COLO668 (cell line): ENCODE results near the gene CDH2.

Experiments
- DNase-seq: peaks from one replicate; lab custom pipeline; 2025; ENCODE audit not compliant: unreplicated experiment; lab: John Stamatoyannopoulos, UW

Gene CDH2

GRCh38 chr18:28003451-28003850 lies 173.5 kb downstream of the CDH2 start:
- DNase-seq = no peak

GRCh38 chr18:28002841-28003240 lies 174.1 kb downstream of the CDH2 start:
- DNase-seq = peak; percentile 13

GRCh38 chr18:27996801-27997272 lies 180.1 kb downstream of the CDH2 start:
- no peak for DNase-seq

GRCh38 chr18:27995770-27996502 lies 181.0 kb downstream of the CDH2 start:
- DNase-seq = no peak

GRCh38 chr18:27994571-27994970 lies 182.4 kb downstream of the CDH2 start:
- DNase-seq = no peak

- no peak for DNase-seq
Observed at GRCh38 chr18:27991391-27991790, 185.5 kb downstream of the CDH2 start.

GRCh38 chr18:27985832-27986231 lies 191.1 kb downstream of the CDH2 start:
- DNase-seq = no peak

GRCh38 chr18:27983780-27984179 lies 193.2 kb downstream of the CDH2 start:
- DNase-seq = no peak

GRCh38 chr18:27976806-27977408 lies 200.0 kb downstream of the CDH2 start:
- DNase-seq = no peak

- no peak for DNase-seq
Observed at GRCh38 chr18:27970321-27970720, 206.6 kb downstream of the CDH2 start.

GRCh38 chr18:27969206-27969605 lies 207.7 kb downstream of the CDH2 start:
- DNase-seq = no peak

GRCh38 chr18:27967913-27968824 lies 208.8 kb downstream of the CDH2 start:
- no peak for DNase-seq

- no peak for DNase-seq
Observed at GRCh38 chr18:27966881-27967280, 210.0 kb downstream of the CDH2 start.

GRCh38 chr18:27964811-27965210 lies 212.1 kb downstream of the CDH2 start:
- no peak for DNase-seq

- DNase-seq = no peak
Observed at GRCh38 chr18:27959101-27959500, 217.8 kb downstream of the CDH2 start.

- no peak for DNase-seq
Observed at GRCh38 chr18:27956001-27956640, 220.8 kb downstream of the CDH2 start.

- no peak for DNase-seq
Observed at GRCh38 chr18:27954226-27954625, 222.7 kb downstream of the CDH2 start.

- no peak for DNase-seq
Observed at GRCh38 chr18:27952741-27953140, 224.2 kb downstream of the CDH2 start.

GRCh38 chr18:27950648-27951228 lies 226.2 kb downstream of the CDH2 start:
- no peak for DNase-seq

GRCh38 chr18:27948986-27949385 lies 227.9 kb downstream of the CDH2 start:
- no peak for DNase-seq

- DNase-seq = no peak
Observed at GRCh38 chr18:27942706-27943105, 234.2 kb downstream of the CDH2 start.
